GM08714 (cell line): ENCODE results near the gene KHDRBS1.

Experiments
- H3K4me3 ChIP-seq: fragments of 200-500 bp; sonication (Bioruptor generic); 2 replicates; pipeline ENCODE4 v1.5.1; 2014; ENCODE audit warnings: mild to moderate bottlenecking, low read length, inconsistent platforms
- ZNF274 ChIP-seq: IDR thresholded peaks from 2 replicates; pipeline ENCODE4 v1.6.1; 2012; ENCODE audit warnings: mild to moderate bottlenecking, low read depth, low read length

Gene KHDRBS1, protein sequence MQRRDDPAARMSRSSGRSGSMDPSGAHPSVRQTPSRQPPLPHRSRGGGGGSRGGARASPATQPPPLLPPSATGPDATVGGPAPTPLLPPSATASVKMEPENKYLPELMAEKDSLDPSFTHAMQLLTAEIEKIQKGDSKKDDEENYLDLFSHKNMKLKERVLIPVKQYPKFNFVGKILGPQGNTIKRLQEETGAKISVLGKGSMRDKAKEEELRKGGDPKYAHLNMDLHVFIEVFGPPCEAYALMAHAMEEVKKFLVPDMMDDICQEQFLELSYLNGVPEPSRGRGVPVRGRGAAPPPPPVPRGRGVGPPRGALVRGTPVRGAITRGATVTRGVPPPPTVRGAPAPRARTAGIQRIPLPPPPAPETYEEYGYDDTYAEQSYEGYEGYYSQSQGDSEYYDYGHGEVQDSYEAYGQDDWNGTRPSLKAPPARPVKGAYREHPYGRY

GRCh38 chr1:32013386-32014198, at the start of gene KHDRBS1:
Gene KHDRBS1, plus strand, starts transcription at chr1:32013868. Its CDS starts 128 bp downstream, at chr1:32013996.
- H3K4me3 ChIP-seq = peak within 1 kb of the TSS; percentile 96
- no peak for TF ChIP-seq ZNF274

DNA sequence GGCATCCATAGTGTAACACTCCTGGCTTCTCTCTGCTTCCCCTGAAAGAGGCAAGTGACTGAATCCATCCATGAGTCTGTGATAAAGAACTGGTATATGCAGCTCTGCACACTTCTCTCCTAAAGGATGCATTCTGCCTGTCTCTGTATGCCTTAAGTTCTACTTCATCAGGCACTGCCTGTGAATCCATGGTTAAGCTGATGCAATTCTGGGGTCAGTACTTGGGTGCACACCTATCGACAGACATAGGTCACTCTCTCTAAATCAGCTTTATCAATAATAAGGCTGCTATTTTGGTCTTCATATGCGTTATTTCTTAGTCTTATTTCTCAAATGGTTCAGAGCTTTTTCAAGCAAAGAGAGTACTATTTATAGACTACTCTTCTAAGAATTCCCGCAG, 42.8 kb upstream of the KHDRBS1 start:
- TF ChIP-seq ZNF274 = no peak
- H3K4me3 ChIP-seq = no peak overlapping the region

DNA sequence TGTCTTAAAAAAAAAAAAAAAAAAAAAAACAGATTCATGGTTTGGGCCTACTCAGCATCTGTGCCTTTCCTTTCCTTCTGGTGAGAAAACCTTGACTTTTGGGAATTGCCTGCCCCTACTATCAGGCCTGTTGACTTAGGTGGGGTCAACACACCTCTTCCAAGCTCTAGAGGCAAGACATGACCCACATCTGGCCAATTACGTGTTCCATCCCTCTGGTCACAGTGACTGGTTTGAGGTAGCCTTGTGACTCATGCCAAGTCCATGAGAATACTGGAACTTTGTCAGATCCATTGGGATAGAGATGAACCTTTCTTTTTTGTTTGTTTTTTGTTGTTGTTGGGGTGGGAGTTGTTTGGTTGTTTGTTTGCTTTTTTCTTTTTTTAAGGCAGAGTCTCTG, 37.3 kb upstream of the KHDRBS1 start:
- no peak for TF ChIP-seq ZNF274
- no peak overlapping the region for H3K4me3 ChIP-seq

DNA sequence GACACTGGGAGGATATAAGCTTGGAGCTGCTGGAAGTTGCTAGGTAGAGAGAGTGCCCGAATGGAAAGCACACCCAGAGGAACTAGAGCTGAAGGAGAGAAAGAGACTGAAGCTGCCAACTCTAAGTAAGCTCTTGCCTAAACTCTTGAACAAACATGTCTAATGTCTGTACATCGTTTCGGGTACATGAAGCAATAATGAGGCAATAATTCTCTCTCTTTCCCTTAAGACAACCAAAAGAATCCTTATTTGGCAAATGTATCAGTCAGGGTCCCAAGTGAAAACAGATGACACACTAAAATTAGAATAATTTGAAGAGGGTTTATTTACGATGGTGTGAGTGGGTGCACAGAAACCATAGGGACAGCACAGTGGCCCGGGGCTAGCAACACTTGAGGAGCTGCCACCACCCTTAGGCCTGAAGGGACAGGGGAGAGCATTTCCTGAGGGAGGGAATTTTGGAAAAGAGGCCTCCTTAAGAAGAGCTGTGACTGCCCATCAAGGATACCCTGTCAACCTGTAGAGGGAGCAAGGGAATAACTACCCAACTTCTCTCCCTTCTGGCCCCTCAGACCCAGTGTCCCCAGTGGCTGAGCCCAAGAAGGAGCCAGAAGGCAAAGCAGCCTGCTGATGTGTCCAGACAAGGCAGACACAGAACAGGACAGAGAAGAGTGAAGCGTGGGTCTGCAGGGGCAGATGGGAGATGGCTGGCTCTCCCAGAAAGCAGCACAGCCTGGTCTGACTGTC, 36.1 kb upstream of the KHDRBS1 start:
- H3K4me3 ChIP-seq = no peak overlapping the region
- TF ChIP-seq ZNF274 = no peak

DNA sequence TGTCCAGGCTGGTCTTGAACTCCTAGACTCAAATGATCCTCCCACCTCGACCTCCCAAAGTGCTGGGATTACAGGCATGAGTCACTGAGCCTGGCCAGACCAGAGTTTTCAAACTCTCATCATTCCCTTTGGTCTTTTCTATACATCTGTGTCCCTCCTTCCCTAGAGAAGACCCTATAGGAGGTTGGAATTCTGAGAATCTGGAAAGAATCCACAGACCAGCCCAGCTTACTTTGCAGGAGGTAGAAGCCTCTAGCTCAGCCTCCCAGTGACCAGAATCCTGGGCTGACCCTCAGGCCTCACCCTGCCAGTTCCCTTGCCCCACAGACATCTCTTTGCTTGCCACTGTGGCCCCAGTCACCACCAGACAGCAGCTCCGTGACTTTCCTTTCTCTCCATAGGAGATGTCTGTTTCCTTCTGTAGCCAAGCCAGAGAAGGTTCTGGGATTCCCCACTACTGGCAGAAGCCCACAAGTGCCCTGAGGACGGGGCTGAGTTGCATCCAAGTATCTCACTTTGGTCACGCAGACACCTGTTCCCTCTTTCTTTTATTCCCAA, 34.7 kb upstream of the KHDRBS1 start:
- H3K4me3 ChIP-seq = no peak overlapping the region
- TF ChIP-seq ZNF274 = no peak

- no peak overlapping the region for H3K4me3 ChIP-seq
- no peak for TF ChIP-seq ZNF274
Measured at GRCh38 chr1:31980835-31981455, 32.7 kb upstream of the KHDRBS1 start.

GRCh38 chr1:31981456-31981839, 32.2 kb upstream of the KHDRBS1 start:
- H3K4me3 ChIP-seq = no peak overlapping the region
- TF ChIP-seq ZNF274 = no peak

DNA sequence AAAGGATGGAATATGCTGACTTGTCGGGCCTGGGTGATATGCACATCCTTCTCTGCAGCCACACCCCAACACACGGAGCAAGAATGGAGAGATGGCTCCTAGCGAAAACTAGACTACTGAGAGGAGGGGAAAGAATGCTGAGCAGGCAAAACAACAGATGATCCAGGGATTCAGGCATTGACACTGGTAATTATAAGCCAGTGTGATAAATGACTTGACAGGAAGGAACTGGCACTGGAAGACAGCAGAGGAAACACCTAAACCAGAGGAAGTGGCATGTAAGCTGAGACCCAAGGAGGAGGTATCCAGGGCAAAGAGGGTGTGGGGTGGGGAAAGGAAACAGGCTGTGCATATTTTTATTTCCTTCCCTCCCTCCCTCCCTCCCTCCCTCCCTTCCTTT, 31.7 kb upstream of the KHDRBS1 start:
- no peak for TF ChIP-seq ZNF274
- H3K4me3 ChIP-seq = no peak overlapping the region

DNA sequence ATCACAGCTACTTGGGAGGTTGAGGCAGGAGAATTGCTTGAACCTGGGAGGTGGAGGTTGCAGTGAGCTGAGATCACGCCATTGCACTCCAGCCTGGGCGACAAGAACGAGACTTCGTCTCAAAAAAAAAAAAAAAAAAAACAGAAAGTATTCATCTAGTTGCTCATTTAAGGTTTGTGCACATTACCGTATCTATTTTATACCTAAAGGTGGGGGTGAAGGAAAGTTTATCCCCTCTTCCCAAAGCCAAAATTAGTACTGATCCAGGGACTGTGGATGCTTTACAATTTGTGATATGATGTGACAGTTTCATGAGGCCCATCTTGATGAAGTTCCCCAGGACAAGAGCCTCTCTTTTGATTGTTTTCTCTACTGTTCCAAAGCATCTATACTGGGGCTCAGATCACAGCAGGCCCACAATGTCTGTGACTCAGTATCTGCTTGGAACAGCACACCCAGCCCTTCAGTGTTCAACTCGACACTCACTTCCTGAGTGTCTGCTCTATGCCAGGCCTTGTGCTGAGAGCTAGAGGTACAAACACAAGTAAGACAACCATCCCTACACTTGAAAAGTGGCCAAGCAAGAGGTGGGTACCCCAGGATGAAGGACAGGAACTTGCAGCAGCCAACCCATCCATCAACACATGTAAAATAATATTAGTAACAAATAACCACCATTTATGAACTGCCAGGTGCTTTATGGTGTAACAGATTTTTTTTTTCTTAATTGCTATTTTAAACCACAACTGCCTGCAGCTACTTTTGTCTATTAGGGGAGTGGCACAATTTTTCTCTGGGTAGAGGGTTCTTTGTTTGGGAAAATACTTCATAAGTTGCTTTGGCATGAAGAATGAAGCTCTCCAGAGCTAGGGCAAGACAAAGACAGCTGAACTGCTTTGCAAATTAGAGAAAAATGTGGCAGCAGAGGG, 29.0 kb upstream of the KHDRBS1 start:
- TF ChIP-seq ZNF274 = no peak
- no peak overlapping the region for H3K4me3 ChIP-seq

DNA sequence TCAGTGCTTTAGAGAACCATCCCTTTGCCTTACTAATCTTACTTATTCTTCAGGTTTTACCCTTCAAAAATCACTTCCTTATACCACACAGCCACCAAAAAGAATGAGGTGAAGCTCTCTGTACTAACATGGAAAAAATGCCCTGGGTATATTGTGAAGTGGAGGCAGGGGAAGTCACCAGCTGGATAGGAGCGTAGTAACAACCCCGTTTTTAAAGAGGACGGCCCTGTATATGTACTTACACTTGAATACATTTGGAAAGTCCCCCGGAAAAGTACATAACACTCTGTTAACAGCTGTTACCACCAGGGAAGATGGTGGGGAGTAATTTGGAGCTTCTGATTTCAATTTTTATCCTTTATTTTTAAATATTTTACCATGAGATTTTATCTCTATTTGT, 28.2 kb upstream of the KHDRBS1 start:
- no peak overlapping the region for H3K4me3 ChIP-seq
- no peak for TF ChIP-seq ZNF274

GRCh38 chr1:31987135-31987619, 26.5 kb upstream of the KHDRBS1 start:
- TF ChIP-seq ZNF274 = no peak
- H3K4me3 ChIP-seq = no peak overlapping the region

DNA sequence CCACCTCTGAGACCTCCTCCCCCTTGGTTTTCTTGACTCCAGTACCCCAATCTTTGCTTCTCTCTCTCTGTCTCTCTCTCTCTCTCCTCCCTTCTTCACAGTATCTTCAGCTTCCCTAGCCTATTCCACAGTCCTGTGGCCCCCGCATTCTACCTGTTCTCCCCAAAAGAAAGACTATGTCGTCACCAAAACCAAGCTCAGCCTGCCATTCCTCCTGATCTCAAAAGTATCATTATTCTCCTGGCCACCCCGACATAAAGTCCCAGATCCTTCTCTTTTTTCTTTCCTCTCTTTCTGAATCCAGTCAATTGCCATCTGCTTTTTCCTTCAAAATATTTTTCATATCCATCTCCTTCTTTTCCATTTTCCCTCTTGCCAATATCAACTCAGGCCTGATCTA, 23.7 kb upstream of the KHDRBS1 start:
- H3K4me3 ChIP-seq = no peak overlapping the region
- TF ChIP-seq ZNF274 = no peak
